ENCODE results near the gene MANEAL.

DNA sequence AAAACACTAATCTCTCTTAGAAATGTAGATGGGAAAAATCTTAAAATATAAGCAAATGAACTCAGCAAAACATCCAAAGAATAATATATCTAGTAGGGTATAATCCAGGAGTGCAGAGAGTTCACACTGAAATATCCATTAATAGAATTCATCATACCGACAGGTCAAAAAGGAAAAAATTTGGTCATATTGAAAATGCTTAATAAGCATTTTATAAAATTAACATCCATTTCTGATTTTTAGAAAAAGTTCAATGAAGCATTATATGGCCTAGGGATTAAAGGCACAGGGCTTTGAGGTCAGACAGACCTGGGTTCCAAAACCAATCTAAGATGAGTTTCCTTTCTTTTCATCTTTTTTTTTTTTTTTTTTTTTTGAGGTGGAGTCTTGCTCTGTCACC, 45.1 kb upstream of the MANEAL start:
- TF ChIP-seq EZH2 (IDR thresholded peaks at IDR 0.05; ENCODE audit: insufficient read depth, poor library complexity, severe bottlenecking) (no peak), EZH2phosphoT487 (IDR thresholded peaks at IDR 0.05; ENCODE audit: insufficient read depth, low read depth) (no peak)

Data from GM23248 (cell line).